Panc1 (cell line): ENCODE measurements around the gene CRCP.

ENCODE experiments used
- CTCF ChIP-seq: fragments of 450-650 bp; IDR thresholded peaks from 2 replicates; pipeline ENCODE4 v1.5.1; 2017; ENCODE audit warnings: mild to moderate bottlenecking
- POLR2AphosphoS5 ChIP-seq: IDR thresholded peaks from 2 replicates; pipeline ENCODE4 v1.6.1; 2012; ENCODE audit warnings: mild to moderate bottlenecking, low read depth, low read length, moderate library complexity
- SIN3A ChIP-seq: IDR thresholded peaks from 2 replicates; pipeline ENCODE4 v1.6.1; 2012; ENCODE audit warnings: low read depth, mild to moderate bottlenecking, low read length, moderate library complexity, borderline replicate concordance; ENCODE audit not compliant: insufficient read depth
- TF ChIP-seq, protein P1 (sequence below), 2 experiments: IDR thresholded peaks; 2 replicates each; pipeline ENCODE4 v1.6.1; 2011 to 2012; ENCODE audit warnings: low read depth in 2 of 2, control low read depth in 1 of 2, low read length in 1 of 2, mild to moderate bottlenecking in 1 of 2, moderate library complexity in 1 of 2; ENCODE audit not compliant: insufficient read depth in 1 of 2

GRCh38 chr7:66169616-66170015 lies 55.0 kb downstream of the CRCP start:
- TF ChIP-seq CTCF: no peak
- TF ChIP-seq POLR2AphosphoS5: no peak
- TF ChIP-seq SIN3A: no peak
- TF ChIP-seq, protein P1, sequence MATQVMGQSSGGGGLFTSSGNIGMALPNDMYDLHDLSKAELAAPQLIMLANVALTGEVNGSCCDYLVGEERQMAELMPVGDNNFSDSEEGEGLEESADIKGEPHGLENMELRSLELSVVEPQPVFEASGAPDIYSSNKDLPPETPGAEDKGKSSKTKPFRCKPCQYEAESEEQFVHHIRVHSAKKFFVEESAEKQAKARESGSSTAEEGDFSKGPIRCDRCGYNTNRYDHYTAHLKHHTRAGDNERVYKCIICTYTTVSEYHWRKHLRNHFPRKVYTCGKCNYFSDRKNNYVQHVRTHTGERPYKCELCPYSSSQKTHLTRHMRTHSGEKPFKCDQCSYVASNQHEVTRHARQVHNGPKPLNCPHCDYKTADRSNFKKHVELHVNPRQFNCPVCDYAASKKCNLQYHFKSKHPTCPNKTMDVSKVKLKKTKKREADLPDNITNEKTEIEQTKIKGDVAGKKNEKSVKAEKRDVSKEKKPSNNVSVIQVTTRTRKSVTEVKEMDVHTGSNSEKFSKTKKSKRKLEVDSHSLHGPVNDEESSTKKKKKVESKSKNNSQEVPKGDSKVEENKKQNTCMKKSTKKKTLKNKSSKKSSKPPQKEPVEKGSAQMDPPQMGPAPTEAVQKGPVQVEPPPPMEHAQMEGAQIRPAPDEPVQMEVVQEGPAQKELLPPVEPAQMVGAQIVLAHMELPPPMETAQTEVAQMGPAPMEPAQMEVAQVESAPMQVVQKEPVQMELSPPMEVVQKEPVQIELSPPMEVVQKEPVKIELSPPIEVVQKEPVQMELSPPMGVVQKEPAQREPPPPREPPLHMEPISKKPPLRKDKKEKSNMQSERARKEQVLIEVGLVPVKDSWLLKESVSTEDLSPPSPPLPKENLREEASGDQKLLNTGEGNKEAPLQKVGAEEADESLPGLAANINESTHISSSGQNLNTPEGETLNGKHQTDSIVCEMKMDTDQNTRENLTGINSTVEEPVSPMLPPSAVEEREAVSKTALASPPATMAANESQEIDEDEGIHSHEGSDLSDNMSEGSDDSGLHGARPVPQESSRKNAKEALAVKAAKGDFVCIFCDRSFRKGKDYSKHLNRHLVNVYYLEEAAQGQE (IDR thresholded peaks at IDR 0.05; ENCODE audit: insufficient read depth in 1 of 2, low read depth in 2 of 2, low read length in 1 of 2): no peak
